Loucy (cell line): ENCODE measurements around the gene LIX1.

Experiments used
- CTCF ChIP-seq: fragments of 200-600 bp; sonication (generic); conservative IDR thresholded peaks from 2 replicates; pipeline ENCODE4 v1.5.1; 2014; ENCODE audit warnings: mild to moderate bottlenecking, antibody characterized with exemption, low read length
- EZH2phosphoT487 ChIP-seq: fragments of 200-600 bp; IDR thresholded peaks from 2 replicates; pipeline ENCODE4 v1.6.1; 2018; ENCODE audit warnings: antibody characterized with exemption, mild to moderate bottlenecking, moderate library complexity, borderline replicate concordance

DNA sequence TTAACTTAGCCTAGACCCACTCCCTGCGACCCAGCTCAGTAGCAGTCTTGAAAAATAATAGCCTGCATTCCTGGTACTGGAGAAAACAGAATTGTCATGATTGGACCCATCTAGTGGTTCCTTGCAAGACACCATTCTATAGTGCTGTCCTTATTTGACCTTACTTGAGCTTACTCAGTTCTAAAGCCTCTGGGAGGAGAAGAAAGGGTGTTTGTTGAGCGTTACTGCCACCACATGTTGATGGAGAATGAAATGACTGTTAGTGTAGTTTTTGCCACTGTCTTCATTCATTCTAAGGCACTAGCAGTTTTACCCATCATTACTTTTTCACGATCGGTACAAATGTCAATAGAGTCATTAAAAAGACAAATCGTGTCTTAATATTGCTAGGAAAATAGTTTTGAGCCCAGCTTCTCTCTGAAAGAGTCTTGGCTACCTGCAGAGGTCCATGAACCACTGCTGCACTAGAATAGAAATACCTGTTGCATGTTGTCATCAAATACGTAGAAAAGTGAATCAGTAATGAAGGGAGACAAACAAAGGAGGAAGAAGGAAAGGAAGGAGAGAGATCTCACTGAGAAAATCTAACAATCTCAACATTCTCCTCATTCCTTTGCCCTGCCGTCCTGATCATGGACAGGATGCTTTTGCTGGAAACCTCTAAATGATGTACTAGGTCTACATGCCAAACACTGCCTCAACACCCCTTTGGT lies 96.0 kb downstream of the LIX1 start:
- TF ChIP-seq CTCF (peak; percentile 66), EZH2phosphoT487 (no peak)
